Stimulated activated CD8-positive, alpha-beta memory T cell treated with anti-CD3 and anti-CD28 coated beads, Interleukin-4, amount 100 ng/mL, for 4 hours (primary cell): ENCODE data around the gene FIP1L1.
"Not testable (repeated sequence)": the region's sequence is repeated elsewhere in the genome, so short reads cannot be mapped to it uniquely, and the experiment has no call there.

Experiments used
- DNase-seq, 2 donors: peaks; one replicate each; pipeline ENCODE4 v3.0.0-alpha.2; 2020; ENCODE audit warnings: low read depth in 2 of 2, low spot score in 1 of 2

FIP1L1 gene, protein sequence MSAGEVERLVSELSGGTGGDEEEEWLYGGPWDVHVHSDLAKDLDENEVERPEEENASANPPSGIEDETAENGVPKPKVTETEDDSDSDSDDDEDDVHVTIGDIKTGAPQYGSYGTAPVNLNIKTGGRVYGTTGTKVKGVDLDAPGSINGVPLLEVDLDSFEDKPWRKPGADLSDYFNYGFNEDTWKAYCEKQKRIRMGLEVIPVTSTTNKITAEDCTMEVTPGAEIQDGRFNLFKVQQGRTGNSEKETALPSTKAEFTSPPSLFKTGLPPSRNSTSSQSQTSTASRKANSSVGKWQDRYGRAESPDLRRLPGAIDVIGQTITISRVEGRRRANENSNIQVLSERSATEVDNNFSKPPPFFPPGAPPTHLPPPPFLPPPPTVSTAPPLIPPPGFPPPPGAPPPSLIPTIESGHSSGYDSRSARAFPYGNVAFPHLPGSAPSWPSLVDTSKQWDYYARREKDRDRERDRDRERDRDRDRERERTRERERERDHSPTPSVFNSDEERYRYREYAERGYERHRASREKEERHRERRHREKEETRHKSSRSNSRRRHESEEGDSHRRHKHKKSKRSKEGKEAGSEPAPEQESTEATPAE

GRCh38 chr4:53377319-53378170, at the start of gene FIP1L1:
Gene FIP1L1 (plus strand): TSS chr4:53377641. CDS start chr4:53377839, 198 bp downstream.
- peak; percentile 91 to 92 for DNase-seq

GRCh38 chr4:53334916-53335315, 42.5 kb upstream of the FIP1L1 start:
- DNase-seq, result not testable (repeated sequence)

DNA sequence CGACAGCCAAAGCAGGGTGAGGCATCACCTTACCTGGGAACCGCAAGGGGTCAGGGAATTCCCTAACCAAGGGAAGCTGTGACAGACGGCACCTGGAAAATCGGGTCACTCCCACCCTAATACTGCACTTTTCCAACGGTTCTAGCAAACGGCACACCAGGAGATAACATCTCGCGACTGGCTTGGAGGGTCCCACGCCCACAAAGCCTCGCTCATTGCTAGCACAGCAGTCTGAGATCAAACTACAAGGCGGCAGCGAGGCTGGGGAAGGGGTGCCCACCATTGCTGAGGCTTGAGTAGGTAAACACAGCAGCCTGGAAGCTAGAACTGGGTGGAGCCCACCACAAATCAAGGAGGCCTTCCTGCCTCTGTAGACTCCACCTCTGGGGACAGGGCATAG, 37.3 kb upstream of the FIP1L1 start:
- not testable (repeated sequence) for DNase-seq

GRCh38 chr4:53346392-53346791, 31.0 kb upstream of the FIP1L1 start:
- DNase-seq, result not testable (repeated sequence)

DNA sequence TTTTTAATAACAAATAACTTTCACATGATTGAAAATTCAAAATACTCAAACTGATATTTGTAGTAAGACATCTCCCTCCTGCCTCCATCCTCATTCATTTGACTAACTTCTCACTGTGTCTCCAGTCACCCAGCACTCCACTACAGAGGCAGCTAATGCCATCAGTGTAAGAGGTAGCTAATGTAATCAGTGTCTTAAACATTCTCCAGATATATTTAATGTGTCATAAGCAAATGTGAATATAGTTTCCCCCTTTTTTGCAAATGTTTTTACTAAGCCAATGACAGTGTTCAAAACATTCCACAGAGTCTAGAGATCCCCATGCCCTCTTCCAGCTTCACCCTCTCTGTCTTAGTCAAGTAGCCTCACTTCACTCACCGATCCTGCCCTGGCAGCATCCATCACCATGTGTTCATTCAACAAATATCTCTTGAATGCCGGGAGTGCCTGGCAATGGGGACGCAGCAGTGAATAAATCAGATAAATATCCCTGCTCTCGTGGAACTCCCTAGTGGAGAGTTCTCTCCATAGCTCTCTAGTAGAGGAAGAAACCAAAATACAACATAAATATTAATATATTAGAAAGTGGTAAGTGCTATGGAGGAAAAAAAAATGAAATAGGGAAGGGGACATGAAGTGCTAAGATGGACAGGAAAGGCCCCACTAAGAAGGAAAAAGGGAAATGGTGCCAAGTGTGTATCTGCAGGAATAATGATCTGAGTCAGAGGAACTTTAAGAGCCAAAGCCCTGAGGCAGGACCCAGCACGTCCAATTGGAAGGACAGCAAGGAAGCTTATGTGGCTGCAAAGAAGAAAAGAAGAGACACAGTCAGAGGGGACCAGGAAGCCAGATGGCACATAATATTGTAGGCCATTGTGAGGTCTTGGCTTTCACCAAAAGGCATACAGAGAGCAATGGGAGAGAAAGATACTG, 30.3 kb upstream of the FIP1L1 start:
- no peak for DNase-seq

DNA sequence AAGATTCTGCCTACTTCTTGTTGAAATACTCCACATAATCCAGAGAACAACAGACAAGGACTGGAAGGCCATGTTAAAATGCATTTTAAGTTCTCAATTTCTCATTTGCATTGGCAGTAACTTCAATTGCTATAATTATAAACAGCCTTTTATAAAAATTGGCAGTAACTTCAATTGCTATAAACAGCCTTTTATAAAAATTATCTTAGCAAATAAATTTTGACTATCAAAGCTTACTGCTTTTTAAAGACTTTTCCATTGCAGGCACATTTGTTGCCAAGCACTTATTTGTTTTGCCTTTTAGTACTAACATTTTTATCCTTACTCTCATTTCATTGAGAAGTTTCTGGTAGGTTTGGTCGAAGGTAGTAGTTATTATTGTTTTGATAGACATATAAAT, 29.4 kb upstream of the FIP1L1 start:
- DNase-seq, result no peak

GRCh38 chr4:53349091-53349491, 28.4 kb upstream of the FIP1L1 start:
- no peak for DNase-seq

DNA sequence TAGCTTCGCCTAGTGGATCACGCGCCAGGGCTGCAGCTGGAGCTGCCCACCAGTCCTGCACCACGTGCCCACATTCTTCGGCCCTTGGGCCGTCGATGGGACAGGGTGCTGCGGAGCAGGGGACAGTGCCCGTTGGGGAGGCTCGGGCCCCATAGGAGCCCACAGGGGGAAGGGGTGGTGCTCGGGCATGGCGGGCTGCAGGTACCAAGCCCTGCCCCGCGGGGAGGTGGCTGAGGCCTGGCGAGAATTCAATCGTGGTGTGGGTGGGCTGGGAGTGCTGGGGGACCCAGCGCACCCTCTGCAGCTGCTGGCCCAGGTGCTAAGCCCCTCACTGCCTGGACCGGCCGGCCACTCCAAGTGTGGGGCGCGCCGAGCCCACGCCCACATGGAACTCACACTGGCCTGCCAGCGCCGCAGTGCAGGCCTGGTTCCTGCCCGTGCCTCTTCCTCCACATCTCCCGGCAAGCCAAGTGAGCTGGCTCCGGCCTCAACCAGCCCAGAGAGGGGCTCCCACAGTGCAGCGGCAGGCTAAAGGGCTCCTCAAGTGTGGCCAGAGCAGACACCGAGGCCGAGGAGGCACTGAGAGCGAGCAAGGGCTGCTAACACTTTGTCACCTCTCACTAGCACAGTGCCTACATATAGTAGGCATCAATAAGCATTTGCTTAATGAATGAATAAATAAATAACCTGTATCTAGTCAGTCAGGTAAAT, 23.3 kb upstream of the FIP1L1 start:
- no peak for DNase-seq

- DNase-seq, result no peak
Measured at GRCh38 chr4:53355930-53356521, 21.4 kb upstream of the FIP1L1 start.

DNA sequence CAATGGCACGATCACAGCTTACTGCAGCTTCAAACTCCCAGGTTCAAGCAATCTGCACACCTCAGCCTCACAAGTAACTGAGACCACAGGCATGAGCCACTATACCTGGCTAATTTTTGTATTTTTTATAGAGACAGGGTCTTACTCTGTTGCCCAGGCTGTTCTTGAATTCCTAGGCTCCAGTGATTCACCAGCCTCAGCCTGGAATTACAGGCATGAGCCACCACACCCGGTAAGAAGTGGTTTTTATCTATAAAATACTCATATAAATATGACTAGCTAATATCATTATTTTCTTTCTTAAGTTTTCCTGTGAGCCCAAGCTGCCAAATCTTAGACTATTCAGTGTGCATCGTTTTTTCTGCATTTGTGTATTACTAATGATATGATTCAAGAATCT, 16.0 kb upstream of the FIP1L1 start:
- no peak for DNase-seq

DNA sequence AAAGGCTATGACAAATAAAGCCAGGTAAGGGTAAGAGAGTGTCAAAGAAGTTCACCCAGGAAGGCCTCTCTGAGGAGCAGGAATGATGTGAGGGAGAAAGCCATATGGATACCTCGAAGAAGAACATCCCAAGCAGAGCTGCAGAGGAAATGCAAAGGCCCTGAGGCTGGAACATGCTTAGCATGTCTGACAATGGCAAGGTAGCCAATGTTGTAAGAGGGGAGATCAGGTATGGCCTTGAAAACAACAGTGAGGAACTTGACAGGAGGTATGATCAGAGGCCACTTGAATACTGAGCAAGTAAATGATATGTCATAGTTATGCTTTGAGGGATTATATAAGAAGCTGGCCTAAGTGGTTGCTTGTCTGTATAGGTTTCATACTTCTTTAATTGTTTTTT, 15.3 kb upstream of the FIP1L1 start:
- no peak for DNase-seq

DNA sequence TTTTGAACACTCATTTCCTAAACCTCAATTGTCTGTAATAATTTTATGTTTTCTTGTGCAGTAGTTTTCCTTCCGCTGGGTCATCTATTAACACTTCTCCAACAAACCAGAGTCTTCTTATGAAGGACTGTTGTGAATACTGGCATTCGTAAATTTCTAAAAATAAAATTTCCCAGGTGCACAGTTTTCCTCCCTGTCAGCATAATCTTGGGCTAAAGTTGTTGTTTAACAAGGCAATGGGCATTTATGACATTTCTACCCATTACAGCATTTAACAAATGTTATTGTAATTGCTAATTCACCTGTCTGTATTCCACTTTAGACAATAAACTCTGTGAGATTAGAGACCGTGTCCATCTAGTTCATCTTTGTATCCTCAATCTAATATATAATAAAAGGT, 12.8 kb upstream of the FIP1L1 start:
- DNase-seq, result no peak

DNA sequence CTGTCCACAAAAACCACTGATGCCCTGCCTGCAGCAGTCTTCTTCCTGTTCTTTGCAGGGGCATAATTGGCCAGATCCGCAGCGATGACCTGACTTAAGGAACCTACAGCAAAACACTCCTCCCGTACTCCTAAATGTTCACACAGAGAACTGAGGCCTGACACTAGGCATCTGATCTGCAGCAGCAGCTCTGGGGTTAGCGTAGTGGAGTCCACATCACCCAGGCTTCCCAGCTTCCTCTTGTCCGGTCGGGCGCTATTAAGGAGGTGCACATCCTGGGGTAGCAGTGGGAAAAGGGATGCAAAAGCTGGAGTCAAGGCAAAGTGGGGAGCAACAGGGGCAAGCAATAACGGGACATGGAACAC, 12.3 kb upstream of the FIP1L1 start:
- DNase-seq, result no peak

- DNase-seq, result peak; percentile 95 to 96
Measured at GRCh38 chr4:53365486-53366300, 11.7 kb upstream of the FIP1L1 start, which contains the start of gene SCFD2. Gene SCFD2 (minus strand): TSS chr4:53366061.

- DNase-seq, result no peak
Measured at GRCh38 chr4:53366301-53366716, 11.1 kb upstream of the FIP1L1 start.

- DNase-seq, result no peak
Measured at GRCh38 chr4:53367721-53368120, 9.7 kb upstream of the FIP1L1 start.

DNA sequence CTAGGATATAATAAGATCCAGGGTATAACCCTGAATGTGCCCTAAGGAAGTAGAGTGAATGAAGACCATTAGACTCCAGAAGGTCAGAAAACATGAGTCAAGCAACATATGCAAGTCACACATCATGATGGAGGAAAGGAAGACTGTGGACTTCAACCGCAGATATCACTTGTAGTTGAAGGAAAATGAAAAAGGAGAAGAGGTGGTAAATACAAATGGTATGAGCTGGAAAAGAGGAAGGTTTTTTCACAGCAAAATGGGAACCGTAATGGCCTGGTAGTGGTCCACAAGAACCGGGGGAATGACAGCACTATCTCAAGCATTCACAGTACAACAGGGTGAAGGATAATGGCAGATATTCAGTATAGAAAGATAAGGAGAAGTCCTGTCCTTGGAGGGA, 6.4 kb upstream of the FIP1L1 start:
- no peak for DNase-seq

DNA sequence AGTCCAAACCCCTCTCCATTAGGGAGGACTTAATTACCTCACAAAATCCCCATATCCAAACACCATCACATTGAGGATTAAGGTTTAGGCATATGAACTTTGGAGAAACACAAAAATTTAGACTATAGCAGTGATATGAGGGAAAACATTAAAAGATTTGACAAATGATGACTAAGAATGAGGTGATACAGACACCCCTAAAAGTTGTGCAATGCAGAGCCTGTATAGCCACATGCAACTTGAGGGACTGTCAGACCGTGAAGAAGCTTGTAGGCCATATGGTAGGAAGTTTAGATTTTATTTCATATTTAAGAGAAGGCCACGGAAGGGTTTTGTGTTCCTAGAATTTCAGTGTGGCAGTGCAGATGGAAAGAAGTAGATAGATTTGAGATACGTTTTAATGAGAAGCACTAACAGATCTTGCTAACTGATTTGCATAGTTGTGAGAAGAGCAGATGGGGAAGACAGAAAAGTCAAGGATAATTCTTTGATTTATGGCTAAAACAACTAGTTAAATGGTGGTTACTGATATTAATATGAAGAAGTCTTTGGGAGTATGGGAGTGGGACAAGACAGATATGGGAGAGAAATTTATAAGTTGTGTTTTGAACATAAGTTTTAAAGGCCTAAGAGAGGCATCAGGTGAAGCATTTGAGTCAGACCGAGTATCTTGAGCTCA, 5.5 kb upstream of the FIP1L1 start:
- no peak for DNase-seq
